GM18867 (cell line): Measurements from ENCODE around the gene UMOD.
A peak's percentile ranks its signal among the peaks of the same experiment; 100 is the strongest.

ENCODE experiments used
- ATAC-seq: cut with Tn5 transposase; IDR thresholded peaks from one replicate; pipeline ENCODE4 v1.9.1; 2021; ENCODE audit warnings: mild to moderate bottlenecking, moderate library complexity; ENCODE audit not compliant: unreplicated experiment

UMOD gene

DNA sequence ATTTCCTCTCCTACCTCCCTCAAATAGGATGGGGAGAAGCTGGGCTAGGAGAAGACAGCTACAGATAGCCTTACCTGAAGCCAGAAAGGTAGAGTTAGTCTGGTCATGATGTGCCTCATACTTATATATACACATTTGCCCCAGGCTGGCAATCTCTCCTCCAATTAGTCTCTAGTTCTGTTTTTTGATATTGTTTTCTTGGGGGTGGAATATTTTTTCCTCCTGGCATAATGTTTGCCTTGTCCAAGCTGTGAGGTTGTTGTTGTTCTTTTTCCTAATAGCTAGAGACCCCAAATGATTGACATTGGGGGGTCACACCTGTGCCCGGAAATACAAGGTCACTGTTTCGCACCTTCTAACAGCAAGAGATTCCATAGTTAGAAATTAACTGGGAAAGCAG lies at the start of gene UMOD:
UMOD (minus strand) TSS at position 101 of the 400 bp plus-strand sequence. CDS start 1,978 bp downstream, outside the sequence.
- no peak for ATAC-seq

GRCh38 chr16:20401475-20402016 lies 49.0 kb upstream of the UMOD start:
- no peak for ATAC-seq

- no peak for ATAC-seq
These were observed 48.6 kb upstream of the UMOD start for GRCh38 chr16:20401066-20401465.

- no peak for ATAC-seq
These were observed 46.7 kb upstream of the UMOD start for GRCh38 chr16:20399185-20399584.

GRCh38 chr16:20398603-20399002 lies 46.1 kb upstream of the UMOD start:
- ATAC-seq, result no peak

DNA sequence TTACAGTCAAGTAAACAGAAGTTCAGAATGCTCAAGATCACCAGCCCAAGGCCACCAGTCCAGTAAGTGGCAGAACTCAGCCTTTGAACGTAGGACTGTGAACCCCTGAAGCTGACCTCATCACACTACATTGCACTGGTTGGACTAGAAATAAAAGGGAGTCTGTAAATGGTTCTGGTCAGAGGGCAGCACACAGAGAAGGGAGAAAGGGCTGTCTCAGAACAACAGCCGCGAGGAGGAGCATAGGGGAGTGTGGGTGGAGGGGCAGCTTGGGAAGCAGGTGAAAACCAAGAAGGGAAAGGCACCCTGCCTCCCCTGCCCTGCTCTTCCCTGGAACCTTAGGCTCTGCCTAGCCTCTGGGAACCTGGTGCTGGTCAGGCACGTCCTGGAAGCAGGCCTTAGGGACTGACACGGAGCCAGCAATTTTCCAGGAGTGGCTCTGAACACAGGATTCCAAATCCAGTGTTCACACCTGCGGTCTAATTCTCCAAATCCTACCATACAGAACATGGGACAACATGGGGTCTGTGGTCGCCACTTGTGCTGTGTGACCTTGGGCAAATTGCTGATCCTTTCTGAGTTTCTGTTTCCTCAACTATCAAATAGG lies 45.1 kb upstream of the UMOD start:
- no peak for ATAC-seq

- ATAC-seq, result no peak
These were observed 44.4 kb upstream of the UMOD start for GRCh38 chr16:20396846-20397467.

GRCh38 chr16:20395946-20396345 lies 43.4 kb upstream of the UMOD start:
- ATAC-seq, result no peak

DNA sequence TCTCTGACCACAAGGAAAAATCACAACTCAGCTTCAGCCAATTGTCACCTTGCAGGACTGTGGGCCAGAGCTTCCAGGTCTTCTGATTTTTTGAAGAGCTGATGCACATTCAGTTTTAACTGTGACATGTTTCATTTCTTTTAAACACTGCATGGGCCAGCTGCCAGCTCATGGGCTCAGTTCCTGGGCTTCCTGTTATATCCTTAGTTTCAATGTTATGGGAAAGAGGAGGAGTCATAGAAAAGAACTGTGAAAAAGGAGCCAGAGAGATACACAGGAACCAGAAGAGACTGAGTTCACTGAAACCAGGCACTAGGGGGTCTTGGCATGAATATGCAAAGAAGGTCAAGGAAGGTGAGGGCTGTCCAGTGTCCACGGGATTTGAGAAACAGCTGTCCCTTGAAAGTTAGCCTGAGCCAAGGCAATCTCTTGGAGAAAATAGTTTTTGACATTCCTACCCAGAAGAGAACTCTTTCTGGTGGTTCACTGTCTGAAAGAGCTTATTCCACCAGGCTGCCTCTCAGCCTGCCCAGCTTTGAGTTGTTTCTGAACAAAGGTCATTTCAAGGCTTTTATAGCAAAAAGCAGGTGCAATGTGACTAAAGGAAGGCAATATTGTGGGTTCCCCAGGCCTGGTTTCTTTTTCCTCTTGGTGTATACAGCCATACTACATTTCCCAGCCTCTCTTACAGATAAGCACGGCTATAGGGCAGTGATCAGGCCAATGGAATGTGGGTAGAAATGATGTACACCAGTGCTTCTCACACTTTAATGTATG lies 41.5 kb upstream of the UMOD start:
- no peak for ATAC-seq

GRCh38 chr16:20391045-20391444 lies 38.5 kb upstream of the UMOD start:
- no peak for ATAC-seq

DNA sequence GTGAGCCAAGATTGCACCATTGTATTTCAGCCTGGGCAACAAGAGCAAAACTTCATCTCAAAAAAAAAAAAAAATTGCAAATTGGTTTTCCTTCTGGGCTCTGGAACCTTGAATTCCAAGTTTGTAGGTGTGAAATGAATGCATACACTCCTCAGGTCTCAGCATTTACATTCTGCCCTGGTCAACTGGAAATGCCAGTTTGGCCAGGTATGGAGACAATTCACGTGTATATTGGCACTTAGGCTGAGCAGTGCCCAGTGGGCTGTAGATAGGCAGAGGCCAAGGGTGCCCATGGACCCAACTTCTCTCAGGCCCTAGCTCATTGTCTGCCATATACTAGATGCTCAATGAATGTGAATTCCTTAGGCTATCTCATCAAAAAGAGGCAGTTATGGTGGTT lies 36.3 kb upstream of the UMOD start:
- no peak for ATAC-seq

DNA sequence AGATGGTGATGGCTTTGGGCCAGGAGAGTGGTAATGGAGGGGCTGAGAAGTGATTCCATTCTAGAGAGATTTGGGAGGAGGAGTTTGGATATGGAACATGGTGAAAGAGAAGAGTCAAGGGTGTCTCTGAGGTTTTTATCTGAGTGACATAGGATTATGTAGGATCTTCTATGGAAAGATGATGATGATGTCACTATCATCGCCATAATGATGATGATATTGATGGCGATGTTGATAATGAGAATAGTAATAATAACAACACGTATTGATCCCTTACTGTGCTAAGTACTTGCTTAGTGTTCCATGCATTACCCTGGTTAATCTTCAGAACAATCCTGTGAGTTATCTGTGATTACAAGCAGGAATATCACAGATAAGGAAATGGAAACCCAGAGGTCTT lies 35.5 kb upstream of the UMOD start:
- no peak for ATAC-seq

- no peak for ATAC-seq
These were observed 33.6 kb upstream of the UMOD start for GRCh38 chr16:20385844-20386832.

DNA sequence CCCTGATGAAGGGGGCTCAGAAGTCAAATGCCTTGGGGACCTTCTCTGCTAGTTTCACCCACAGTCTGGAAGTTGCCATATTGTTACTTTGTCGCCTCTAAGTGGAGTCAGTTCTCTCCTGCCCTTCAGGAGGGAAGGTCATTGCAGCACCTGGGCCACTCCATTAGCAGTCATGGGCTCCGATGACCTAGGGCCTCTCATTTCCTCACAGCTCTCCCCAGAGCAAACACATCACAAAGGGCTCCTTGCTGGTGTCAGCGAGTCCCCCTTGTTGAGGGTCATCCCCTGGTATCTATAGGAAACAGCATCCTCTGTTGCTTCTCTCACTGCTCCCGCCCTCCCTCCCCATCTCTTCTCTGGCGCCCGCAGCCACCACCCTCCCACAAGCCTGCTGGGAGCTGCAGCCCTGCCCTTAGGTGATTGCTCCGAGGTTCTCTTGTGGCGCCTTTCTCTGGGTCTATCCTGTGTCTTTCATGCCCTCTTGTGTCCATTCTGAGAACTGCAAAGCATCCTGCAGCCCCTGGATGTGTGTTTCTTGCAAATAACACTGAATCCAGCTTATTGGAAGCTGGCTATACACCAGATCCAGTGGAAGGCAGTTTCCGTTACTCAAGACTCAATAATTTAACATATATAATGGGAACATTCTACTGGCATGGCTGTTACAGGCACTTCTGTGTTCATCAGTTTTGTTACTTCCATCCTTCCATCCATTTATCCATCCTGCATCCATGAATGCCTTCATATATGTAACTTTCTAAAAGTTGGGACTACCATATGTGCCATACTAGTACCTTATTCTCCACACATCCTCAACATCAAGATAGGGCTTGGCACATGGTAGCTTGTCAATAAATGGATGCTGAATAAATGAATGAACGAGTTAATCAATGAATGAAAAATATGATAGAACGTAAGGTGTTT lies 30.9 kb upstream of the UMOD start:
- ATAC-seq, result peak; percentile 59

- ATAC-seq, result no peak
These were observed 29.9 kb upstream of the UMOD start for GRCh38 chr16:20382202-20382948.

DNA sequence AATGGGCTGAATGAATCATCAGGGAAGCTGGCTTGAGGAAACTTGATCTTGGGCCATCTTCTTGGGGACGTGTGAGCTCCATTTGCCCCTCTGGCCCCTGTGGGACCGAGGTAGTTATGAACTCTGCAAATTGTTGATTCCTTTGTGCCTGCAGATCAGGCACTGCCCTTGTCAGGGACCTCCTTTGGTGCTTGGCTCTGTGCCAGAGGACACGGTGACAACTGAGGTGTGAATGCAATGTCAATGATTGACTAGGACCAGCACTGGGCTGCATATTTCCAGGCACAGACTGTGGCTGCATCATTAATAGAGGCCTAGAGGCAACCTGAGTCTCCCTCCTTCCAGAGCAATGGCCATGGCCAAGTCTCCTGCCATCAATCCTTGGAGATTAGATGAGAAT lies 28.3 kb upstream of the UMOD start:
- ATAC-seq, result no peak

DNA sequence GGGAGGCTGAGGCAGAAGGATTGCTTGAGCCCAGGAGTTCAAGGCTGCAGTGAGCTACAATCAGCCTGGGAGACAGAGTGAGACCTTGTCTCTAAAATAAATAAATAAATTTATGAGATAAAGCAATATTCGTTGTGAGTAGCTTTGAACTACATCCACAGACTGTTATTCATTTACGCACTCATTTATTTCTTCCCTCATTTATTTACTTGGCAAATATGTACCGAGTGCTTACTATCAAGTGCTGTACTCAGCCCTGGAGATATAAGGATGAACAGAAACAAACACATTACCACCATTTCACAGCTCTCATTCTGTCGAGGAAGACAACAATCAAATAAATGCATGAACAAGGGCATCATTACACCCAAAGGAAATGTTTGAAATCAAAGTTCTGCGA lies 24.7 kb upstream of the UMOD start:
- no peak for ATAC-seq

- no peak for ATAC-seq
These were observed 20.2 kb upstream of the UMOD start for GRCh38 chr16:20372701-20373100.
